Ammon's horn (tissue), 1 donor: ENCODE results near the gene CRYGS.
A peak's percentile ranks its signal among the peaks of the same experiment; 100 is the strongest.
"Not testable (repeated sequence)": the region's sequence is repeated elsewhere in the genome, so short reads cannot be mapped to it uniquely, and the experiment has no call there.

Source experiments
- DNase-seq: peaks from one replicate; pipeline ENCODE4 v3.0.0-alpha.2; 2016; ENCODE audit warnings: low spot score

CRYGS gene

GRCh38 chr3:186544281-186544680 lies at the start of gene CRYGS:
Gene CRYGS, minus strand, starts transcription at chr3:186544380. Its CDS starts 54 bp downstream, at chr3:186544326.
- no peak for DNase-seq

- DNase-seq = no peak
These were observed 49.7 kb upstream of the CRYGS start for GRCh38 chr3:186593862-186594261.

DNA sequence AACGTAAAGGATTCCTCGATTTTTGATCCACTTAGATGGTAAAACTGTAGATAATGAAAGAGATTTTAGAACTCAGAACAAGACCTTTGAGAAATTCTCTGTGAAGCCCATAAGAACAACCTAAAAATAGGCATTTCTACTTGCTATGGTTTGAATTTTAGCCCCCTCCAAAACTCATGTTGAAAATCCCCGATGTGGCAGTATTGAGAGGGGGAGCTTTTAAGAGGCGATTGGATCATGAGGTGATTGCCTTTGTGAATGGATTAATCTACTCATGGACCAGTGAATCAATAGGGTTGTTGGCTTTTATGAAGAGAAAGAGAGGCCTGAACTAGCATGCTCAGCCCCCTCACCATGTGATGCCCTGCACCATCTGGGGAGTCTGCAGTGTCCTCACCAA lies 48.5 kb upstream of the CRYGS start:
- DNase-seq = no peak

GRCh38 chr3:186590580-186591295 lies 46.6 kb upstream of the CRYGS start:
- DNase-seq = no peak

- DNase-seq = no peak
These were observed 45.8 kb upstream of the CRYGS start for GRCh38 chr3:186589856-186590579.

DNA sequence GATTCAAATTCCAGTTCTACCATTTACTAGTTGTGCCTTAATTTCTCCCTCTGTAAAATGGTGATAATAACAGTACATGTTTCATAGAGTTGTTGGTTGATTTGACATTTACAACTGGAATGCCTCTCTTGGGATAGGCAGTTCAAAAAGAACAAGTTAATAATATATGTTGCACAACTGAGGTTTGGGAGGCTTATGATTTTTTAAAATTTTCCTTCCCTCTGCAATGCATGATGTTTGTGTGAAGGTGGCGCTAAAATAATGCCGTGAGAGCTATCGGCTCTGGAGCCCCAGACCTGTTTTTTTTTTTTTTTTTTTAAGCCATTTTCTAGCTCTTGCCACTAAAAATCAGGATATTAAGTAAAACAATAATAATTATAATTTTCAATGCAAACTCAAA lies 44.9 kb upstream of the CRYGS start:
- no peak for DNase-seq

- no peak for DNase-seq
These were observed 44.5 kb upstream of the CRYGS start for GRCh38 chr3:186588632-186589031.

DNA sequence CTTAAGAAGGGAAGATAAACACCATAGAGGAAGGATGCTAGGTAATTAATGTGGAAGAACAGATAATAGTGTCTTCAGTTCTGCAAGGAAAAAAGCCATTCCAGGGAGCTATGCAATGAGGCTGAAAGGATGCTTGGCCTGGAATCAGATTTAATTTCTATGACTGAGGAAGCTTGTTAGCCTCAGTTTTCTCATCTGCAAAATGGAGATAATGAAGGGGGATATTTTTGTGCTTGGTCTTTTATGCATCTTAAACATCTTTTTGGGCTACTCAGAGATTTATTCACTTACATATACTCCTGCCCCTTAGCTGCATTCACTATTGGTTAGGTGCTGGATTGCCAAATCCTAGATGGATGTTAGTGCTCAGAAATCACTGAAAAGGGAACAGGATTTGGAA lies 43.0 kb upstream of the CRYGS start:
- no peak for DNase-seq

DNA sequence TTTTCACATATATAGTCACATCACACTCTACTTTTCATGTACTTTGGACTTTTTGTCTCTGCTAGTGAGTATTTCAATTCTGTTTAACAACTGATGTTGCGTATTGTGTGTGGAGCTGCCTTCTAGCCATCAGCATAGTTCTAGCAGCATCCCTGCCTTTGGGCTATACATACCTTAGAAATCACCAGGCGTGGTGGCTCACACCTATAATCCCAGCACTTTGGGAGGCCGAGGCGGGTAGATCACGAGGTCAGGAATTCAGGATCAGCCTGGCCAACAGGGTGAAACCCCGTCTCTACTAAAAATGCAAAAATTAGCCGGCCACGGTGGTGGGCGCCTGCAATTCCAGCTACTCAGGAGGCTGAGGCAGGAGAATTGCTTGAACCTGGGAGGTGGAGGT lies 42.1 kb upstream of the CRYGS start:
- DNase-seq = not testable (repeated sequence)

- DNase-seq = peak; percentile 44
These were observed 39.7 kb upstream of the CRYGS start for GRCh38 chr3:186583831-186584230.

DNA sequence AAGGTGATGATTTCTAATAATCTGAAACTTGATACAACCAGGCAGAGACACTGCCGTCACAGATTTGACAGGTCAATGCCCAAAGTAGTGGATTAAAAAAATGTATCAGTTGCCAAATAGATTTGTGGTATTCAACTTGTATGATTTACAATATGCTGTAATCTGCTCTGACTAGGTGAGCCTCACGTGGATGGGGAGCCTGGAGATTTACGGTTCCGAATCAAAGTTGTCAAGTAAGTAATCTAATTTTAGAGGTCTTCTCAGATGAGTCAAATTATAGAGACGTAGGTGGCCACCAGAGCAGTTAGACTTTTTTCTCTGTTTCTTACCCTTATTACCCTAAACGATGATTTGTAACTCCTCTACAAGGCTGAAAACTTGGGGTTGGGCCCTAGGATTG lies 38.4 kb upstream of the CRYGS start:
- no peak for DNase-seq

DNA sequence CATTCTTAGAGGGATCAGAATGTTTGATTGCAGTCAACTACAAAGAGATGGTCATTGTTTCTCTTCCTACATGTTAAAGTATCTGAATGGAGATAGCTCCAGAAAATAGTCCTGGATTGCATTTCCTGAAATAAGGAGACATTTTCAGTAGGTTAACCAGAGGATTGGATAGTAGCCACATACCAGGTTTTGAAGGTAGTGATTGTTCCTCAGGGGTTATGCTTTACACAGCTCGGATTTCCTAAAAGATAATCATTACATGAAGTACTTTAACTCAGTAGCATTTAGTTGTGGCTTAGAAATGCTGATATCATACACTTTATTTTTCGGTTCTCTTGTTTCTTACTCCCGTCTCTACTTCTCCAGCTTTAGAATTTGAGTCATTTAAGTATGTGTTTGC lies 36.6 kb upstream of the CRYGS start:
- DNase-seq = no peak

DNA sequence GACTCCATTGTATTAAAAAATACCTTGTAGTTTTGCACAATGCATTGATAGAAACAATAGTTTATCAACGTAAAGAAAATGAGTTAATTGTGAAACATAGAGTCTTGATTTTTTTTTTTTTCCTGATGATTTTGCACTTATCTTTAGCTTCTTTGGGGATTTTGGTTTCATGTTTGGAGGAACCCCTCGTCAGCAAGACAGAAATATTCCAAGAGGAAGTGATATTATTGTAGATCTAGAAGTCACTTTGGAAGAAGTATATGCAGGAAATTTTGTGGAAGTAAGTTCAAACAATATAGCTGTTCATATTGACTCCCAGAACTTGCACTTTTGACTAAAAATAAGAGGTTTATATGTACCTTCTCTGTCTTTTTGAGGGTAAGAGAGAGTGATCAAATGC lies 33.3 kb upstream of the CRYGS start:
- no peak for DNase-seq

- DNase-seq = no peak
These were observed 27.4 kb upstream of the CRYGS start for GRCh38 chr3:186571644-186572013.

DNA sequence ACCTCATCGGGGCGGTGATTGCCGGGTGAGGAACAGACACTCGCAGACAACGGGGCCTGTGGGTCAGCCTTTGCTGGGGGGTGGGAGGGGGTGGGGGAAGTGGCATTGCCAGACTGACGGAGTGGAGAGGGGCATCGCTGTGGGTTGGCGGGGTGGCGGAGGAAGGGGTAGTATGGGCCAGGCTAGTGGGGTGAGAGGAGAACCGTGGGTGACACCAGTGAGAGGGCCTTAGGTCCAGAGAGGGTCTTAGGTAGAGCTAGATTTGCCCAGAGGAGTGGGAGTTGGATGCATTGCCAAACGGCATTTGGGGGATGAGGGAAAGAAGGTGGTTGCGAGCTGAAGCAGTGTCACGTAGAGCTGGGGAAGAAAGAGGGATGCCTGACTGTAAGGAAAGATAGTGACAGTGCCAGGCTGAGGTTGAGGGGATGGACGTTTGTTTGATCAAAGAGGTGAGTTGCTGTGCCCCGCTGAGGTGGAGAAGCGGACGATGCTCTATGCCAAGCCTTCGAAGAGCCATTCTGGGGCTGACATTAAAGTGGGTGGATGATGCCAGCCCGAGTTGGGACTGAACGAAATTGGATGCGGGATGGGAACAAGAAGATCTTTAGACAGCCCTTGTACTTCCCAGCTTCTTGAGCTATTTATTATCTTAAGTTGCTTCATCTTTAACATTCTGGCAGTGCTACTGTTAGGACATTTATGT lies 26.9 kb upstream of the CRYGS start:
- no peak for DNase-seq

DNA sequence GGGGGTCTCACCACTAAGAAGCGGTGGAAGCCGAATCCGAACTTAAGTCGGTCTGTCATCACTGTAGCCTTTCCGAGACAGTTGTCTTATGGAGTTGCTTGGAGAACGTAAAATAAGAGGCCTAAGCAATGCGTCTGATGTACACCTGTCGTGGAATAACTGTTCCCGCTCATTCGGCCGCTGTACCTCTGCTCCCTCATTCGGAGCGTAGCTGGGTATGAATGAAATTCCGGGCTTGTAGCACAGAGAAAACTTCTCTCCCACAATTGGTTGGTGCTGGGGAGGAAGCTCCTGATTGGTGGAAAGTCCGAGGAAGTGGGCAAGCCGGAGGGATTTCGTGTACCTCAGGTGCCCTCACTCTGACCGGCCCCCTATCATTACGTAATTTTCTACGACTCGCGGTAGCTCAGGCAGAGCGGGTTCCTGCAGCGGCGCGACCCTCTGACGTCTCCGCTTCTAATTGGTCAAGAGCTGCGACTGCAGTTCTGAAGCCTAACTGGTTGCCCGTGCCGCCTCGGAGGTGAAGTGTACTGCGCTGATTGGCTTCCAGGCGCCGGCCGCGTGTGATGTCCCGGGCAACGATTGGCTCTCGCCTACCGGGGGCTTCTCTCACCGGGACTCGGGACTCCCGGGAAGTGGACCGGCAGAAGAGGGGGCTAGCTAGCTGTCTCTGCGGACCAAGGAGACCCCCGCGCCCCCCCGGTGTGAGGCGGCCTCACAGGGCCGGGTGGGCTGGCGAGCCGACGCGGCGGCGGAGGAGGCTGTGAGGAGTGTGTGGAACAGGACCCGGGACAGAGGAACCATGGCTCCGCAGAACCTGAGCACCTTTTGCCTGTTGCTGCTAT lies 26.1 kb upstream of the CRYGS start, which contains the start of gene DNAJB11:
TSS of gene DNAJB11 (plus strand) at position 625 of the 845 bp plus-strand sequence. CDS start at position 803, 178 bp downstream.
- DNase-seq = peak; percentile 100

GRCh38 chr3:186569779-186570095 lies 25.6 kb upstream of the CRYGS start:
- DNase-seq = no peak

GRCh38 chr3:186569361-186569760 lies 25.2 kb upstream of the CRYGS start:
- not testable (repeated sequence) for DNase-seq

- peak; percentile 91 for DNase-seq
These were observed 23.1 kb upstream of the CRYGS start, which contains the start of gene TBCCD1 for GRCh38 chr3:186567072-186567921. Gene TBCCD1, minus strand, starts transcription at chr3:186567339. Its CDS starts 3,010 bp downstream, at chr3:186564329.

- DNase-seq = no peak
These were observed 22.5 kb upstream of the CRYGS start for GRCh38 chr3:186566772-186567071.

- no peak for DNase-seq
These were observed 20.4 kb upstream of the CRYGS start for GRCh38 chr3:186564586-186564985.
